ENCODE results near the gene LRIG1. TPM values are rescaled to one million over a fixed set of nuclear protein-coding genes. Genes with fewer than 3 reads are reported as not detected.
A peak's percentile ranks its signal among the peaks of the same experiment; 100 is the strongest.
"Not testable (repeated sequence)": the region's sequence is repeated elsewhere in the genome, so short reads cannot be mapped to it uniquely, and the experiment has no call there.

The LRIG1 gene
- total RNA-seq, 1 donor from 2014 or later: 30.7 TPM

- H3K27me3 ChIP-seq: no peaks in the 10 kb centered on the region
- H3K4me3 ChIP-seq: no peak overlapping the region
- no peak for DNase-seq (ENCODE audit: extremely low spot score in 2 of 2)
- TF ChIP-seq POLR2AphosphoS5 (IDR thresholded peaks at IDR 0.05; ENCODE audit: insufficient read depth in 1 of 2, low read depth in 1 of 2) (peak in 1 of 2 donors; percentile 49), POLR2A (IDR thresholded peaks at IDR 0.05) (no peak)
- no peaks in the 10 kb centered on the region for H3K36me3 ChIP-seq
- peaks cover 50% of the 10 kb centered on the region for H3K4me1 ChIP-seq
- peak overlapping the region; percentile 79 for H3K27ac ChIP-seq
- no peaks in the 10 kb centered on the region for H3K9me3 ChIP-seq
- intact Hi-C loops (cut with DNase I): loop anchor here (10.0 kb wide), 1 partner anchor 60 kb away; no protein-coding TSS in a partner anchor
These were observed 75.8 kb downstream of the LRIG1 start for GRCh38 chr3:66425032-66425431.

- Histone ChIP-seq H3K4me1 (peaks cover 44% of the 10 kb centered on the region), H3K9me3 (no peaks in the 10 kb centered on the region), H3K36me3 (no peaks in the 10 kb centered on the region), H3K27ac (peak overlapping the region; percentile 49), H3K27me3 (no peaks in the 10 kb centered on the region), H3K4me3 (no peak overlapping the region)
- intact Hi-C loops (cut with DNase I): loop anchor here (10.0 kb wide), 1 partner anchor 61 kb away; no protein-coding TSS in a partner anchor
- TF ChIP-seq POLR2A (IDR thresholded peaks at IDR 0.05): no peak
- no peak for TF ChIP-seq POLR2AphosphoS5 (IDR thresholded peaks at IDR 0.05; ENCODE audit: insufficient read depth in 1 of 2, low read depth in 1 of 2)
- no peak for TF ChIP-seq CTCF (IDR thresholded peaks at IDR 0.05)
- no peak for DNase-seq (ENCODE audit: extremely low spot score in 2 of 2)
These were observed 77.0 kb downstream of the LRIG1 start for GRCh38 chr3:66423791-66424190.

GRCh38 chr3:66421893-66422292 lies 78.9 kb downstream of the LRIG1 start:
- not testable (repeated sequence) for H3K4me3 ChIP-seq, H3K27ac ChIP-seq

GRCh38 chr3:66421144-66421543 lies 79.7 kb downstream of the LRIG1 start:
- H3K9me3 ChIP-seq; H3K36me3 ChIP-seq; H3K27me3 ChIP-seq; DNase-seq (ENCODE audit: extremely low spot score in 2 of 2); H3K4me3 ChIP-seq; H3K27ac ChIP-seq: not testable (repeated sequence)
- intact Hi-C loops (cut with DNase I): loop anchor here (10.0 kb wide), 1 partner anchor 64 kb away; no protein-coding TSS in a partner anchor
- H3K4me1 ChIP-seq: peaks cover 48% of the 10 kb centered on the region

More at GRCh38 chr3:66421893-66422292, 78.9 kb downstream of the LRIG1 start:
- DNase-seq (ENCODE audit: extremely low spot score in 2 of 2); H3K36me3 ChIP-seq; H3K9me3 ChIP-seq; H3K27me3 ChIP-seq: not testable (repeated sequence)
- intact Hi-C loops (cut with DNase I): loop anchor here (10.0 kb wide), 1 partner anchor 63 kb away; no protein-coding TSS in a partner anchor
- peaks cover 42% of the 10 kb centered on the region for H3K4me1 ChIP-seq

GRCh38 chr3:66419036-66419435 lies 81.8 kb downstream of the LRIG1 start:
- Histone ChIP-seq H3K27me3 (no peaks in the 10 kb centered on the region), H3K4me3 (no peak overlapping the region), H3K4me1 (peaks cover 35% of the 10 kb centered on the region), H3K27ac (no peak overlapping the region), H3K36me3 (no peaks in the 10 kb centered on the region), H3K9me3 (no peaks in the 10 kb centered on the region)
- intact Hi-C loops (cut with DNase I): no loop called here
- TF ChIP-seq CTCF (IDR thresholded peaks at IDR 0.05): no peak
- TF ChIP-seq POLR2AphosphoS5 (IDR thresholded peaks at IDR 0.05; ENCODE audit: insufficient read depth in 1 of 2, low read depth in 1 of 2): no peak
- TF ChIP-seq POLR2A (IDR thresholded peaks at IDR 0.05): no peak
- no peak for DNase-seq (ENCODE audit: extremely low spot score in 2 of 2)

- H3K4me3 ChIP-seq: no peak overlapping the region
- no peaks in the 10 kb centered on the region for H3K27me3 ChIP-seq
- DNase-seq (ENCODE audit: extremely low spot score in 2 of 2): no peak
- intact Hi-C loops (cut with DNase I): no loop called here
- no peaks in the 10 kb centered on the region for H3K9me3 ChIP-seq
- peaks cover 0 to 1% of the 10 kb centered on the region in 2 donors for H3K36me3 ChIP-seq
- peak overlapping the region; percentile 14 for H3K27ac ChIP-seq
- TF ChIP-seq POLR2AphosphoS5 (IDR thresholded peaks at IDR 0.05; ENCODE audit: insufficient read depth in 1 of 2, low read depth in 1 of 2) (no peak), CTCF (IDR thresholded peaks at IDR 0.05) (no peak), POLR2A (IDR thresholded peaks at IDR 0.05) (no peak)
- H3K4me1 ChIP-seq: peaks cover 33% of the 10 kb centered on the region
These were observed 82.3 kb downstream of the LRIG1 start for GRCh38 chr3:66418475-66418931.
